ENCODE measurements around the gene PER3.

Gene PER3

GRCh38 chr1:7783826-7784491, at the start of gene PER3:
Gene PER3, plus strand, starts transcription at chr1:7784291. Its CDS starts 587 bp downstream, at chr1:7784878.
- DNase-seq (ENCODE audit: low read depth), result peak; percentile 97

- DNase-seq (ENCODE audit: low read depth), result no peak
These were observed 46.0 kb upstream of the PER3 start for GRCh38 chr1:7738044-7738443.

- no peak for DNase-seq (ENCODE audit: low read depth)
These were observed 40.7 kb upstream of the PER3 start for GRCh38 chr1:7743346-7743745.

- no peak for DNase-seq (ENCODE audit: low read depth)
These were observed 39.2 kb upstream of the PER3 start for GRCh38 chr1:7744882-7745281.

- no peak for DNase-seq (ENCODE audit: low read depth)
These were observed 38.3 kb upstream of the PER3 start for GRCh38 chr1:7745783-7746182.

GRCh38 chr1:7747605-7748004, 36.5 kb upstream of the PER3 start:
- DNase-seq (ENCODE audit: low read depth), result no peak

- DNase-seq (ENCODE audit: low read depth), result no peak
These were observed 35.0 kb upstream of the PER3 start for GRCh38 chr1:7749126-7749525.

GRCh38 chr1:7751174-7751573, 32.9 kb upstream of the PER3 start:
- DNase-seq (ENCODE audit: low read depth), result no peak

- peak; percentile 74 for DNase-seq (ENCODE audit: low read depth)
These were observed 31.3 kb upstream of the PER3 start for GRCh38 chr1:7752512-7753417.

GRCh38 chr1:7753641-7754040, 30.4 kb upstream of the PER3 start:
- no peak for DNase-seq (ENCODE audit: low read depth)

- no peak for DNase-seq (ENCODE audit: low read depth)
These were observed 29.9 kb upstream of the PER3 start for GRCh38 chr1:7754234-7754633.

GRCh38 chr1:7755448-7755847, 28.6 kb upstream of the PER3 start:
- peak; percentile 17 for DNase-seq (ENCODE audit: low read depth)

- peak; percentile 11 for DNase-seq (ENCODE audit: low read depth)
These were observed 23.8 kb upstream of the PER3 start for GRCh38 chr1:7760245-7760644.

GRCh38 chr1:7761103-7761502, 23.0 kb upstream of the PER3 start:
- no peak for DNase-seq (ENCODE audit: low read depth)

GRCh38 chr1:7767176-7767575, 16.9 kb upstream of the PER3 start:
- no peak for DNase-seq (ENCODE audit: low read depth)

GRCh38 chr1:7768583-7768982, 15.5 kb upstream of the PER3 start:
- no peak for DNase-seq (ENCODE audit: low read depth)

GRCh38 chr1:7769673-7770412, 14.2 kb upstream of the PER3 start:
- DNase-seq (ENCODE audit: low read depth), result no peak

GRCh38 chr1:7770669-7770996, 13.5 kb upstream of the PER3 start:
- peak; percentile 3 for DNase-seq (ENCODE audit: low read depth)

GRCh38 chr1:7770997-7771822, 12.9 kb upstream of the PER3 start, which contains the start of gene VAMP3:
Gene VAMP3, plus strand, starts transcription at chr1:7771296. Its CDS starts 88 bp downstream, at chr1:7771384.
- peak; percentile 82 for DNase-seq (ENCODE audit: low read depth)

- DNase-seq (ENCODE audit: low read depth), result no peak
These were observed 12.2 kb upstream of the PER3 start for GRCh38 chr1:7771823-7772299.

- no peak for DNase-seq (ENCODE audit: low read depth)
These were observed 6.5 kb upstream of the PER3 start for GRCh38 chr1:7777591-7777990.
